ENCODE measurements around the gene DUSP16. TPM values are rescaled to one million over a fixed set of nuclear protein-coding genes. Genes with fewer than 3 reads are reported as not detected.

The DUSP16 gene
- total RNA-seq, 1 donor from 2014 or later, result 26.1 TPM

- Histone ChIP-seq H3K36me3 (no peaks in the 10 kb centered on the region), H3K9ac (no peak overlapping the region), H3K4me1 (peaks cover 5% of the 10 kb centered on the region), H3K9me3 (ENCODE audit: low read depth) (no peaks in the 10 kb centered on the region), H3K4me3 (no peak overlapping the region), H2AFZ (replicated peaks) (no peak overlapping the region), H3K79me2 (ENCODE audit: low read depth) (no peaks in the 10 kb centered on the region), H3K4me2 (no peak overlapping the region), H3K27me3 (no peaks in the 10 kb centered on the region), H4K20me1 (ENCODE audit: low read depth) (no peaks in the 10 kb centered on the region), H3F3A (ENCODE audit: low read depth) (no peaks in the 10 kb centered on the region), H3K27ac (no peak overlapping the region)
- Mint-ChIP-seq H3K36me3 (no peaks in the 10 kb centered on the region), H3K27me3 (ENCODE audit: insufficient read depth, low read depth) (no peaks in the 10 kb centered on the region), H3K9me3 (peaks cover 3% of the 10 kb centered on the region), H3K27ac (no peak overlapping the region), H3K4me1 (peaks cover 13% of the 10 kb centered on the region), H3K4me3 (no peak overlapping the region)
- TF ChIP-seq EZH2 (IDR thresholded peaks at IDR 0.05) (no peak), EZH2phosphoT487 (IDR thresholded peaks at IDR 0.05) (no peak), CTCF (IDR thresholded peaks at IDR 0.05) (no peak)
- DNase-seq (ENCODE audit: low spot score), result no peak
These were observed 106.0 kb downstream of the DUSP16 start for GRCh38 chr12:12456637-12457036.

GRCh38 chr12:12454315-12454714 lies 108.3 kb downstream of the DUSP16 start:
- Mint-ChIP-seq H3K4me3 (no peak overlapping the region), H3K4me1 (peaks cover 13% of the 10 kb centered on the region), H3K27ac (no peak overlapping the region), H3K9me3 (peaks cover 3% of the 10 kb centered on the region), H3K27me3 (ENCODE audit: insufficient read depth, low read depth) (no peaks in the 10 kb centered on the region), H3K36me3 (no peaks in the 10 kb centered on the region)
- H3K4me3 ChIP-seq, result no peak overlapping the region
- H3K4me1 ChIP-seq, result peaks cover 5% of the 10 kb centered on the region
- no peak overlapping the region for H2AFZ ChIP-seq (replicated peaks)
- no peak overlapping the region for H3K4me2 ChIP-seq
- no peak for DNase-seq (ENCODE audit: low spot score)
- H3K9me3 ChIP-seq (ENCODE audit: low read depth), result no peaks in the 10 kb centered on the region
- H3K79me2 ChIP-seq (ENCODE audit: low read depth), result no peaks in the 10 kb centered on the region
- no peak overlapping the region for H3K27ac ChIP-seq
- no peaks in the 10 kb centered on the region for H3K36me3 ChIP-seq
- H3F3A ChIP-seq (ENCODE audit: low read depth), result no peaks in the 10 kb centered on the region
- TF ChIP-seq CTCF (IDR thresholded peaks at IDR 0.05), result no peak
- no peak for TF ChIP-seq EZH2 (IDR thresholded peaks at IDR 0.05)
- no peak for TF ChIP-seq EZH2phosphoT487 (IDR thresholded peaks at IDR 0.05)
- H3K9ac ChIP-seq, result no peak overlapping the region
- H3K27me3 ChIP-seq, result no peaks in the 10 kb centered on the region
- peaks cover 4% of the 10 kb centered on the region for H4K20me1 ChIP-seq (ENCODE audit: low read depth)

- no peaks in the 10 kb centered on the region for H3K9me3 ChIP-seq (ENCODE audit: low read depth)
- peaks cover 3% of the 10 kb centered on the region for H3K9me3 Mint-ChIP-seq
- no peak overlapping the region for H3K9ac ChIP-seq
- no peaks in the 10 kb centered on the region for H3K27me3 ChIP-seq
- H3K27me3 Mint-ChIP-seq (ENCODE audit: insufficient read depth, low read depth), result no peaks in the 10 kb centered on the region
- H3K36me3 ChIP-seq, result no peaks in the 10 kb centered on the region
- no peaks in the 10 kb centered on the region for H3K36me3 Mint-ChIP-seq
- H3F3A ChIP-seq (ENCODE audit: low read depth), result no peaks in the 10 kb centered on the region
- no peak overlapping the region for H3K4me3 ChIP-seq
- H4K20me1 ChIP-seq (ENCODE audit: low read depth), result peaks cover 4% of the 10 kb centered on the region
- peaks cover 13% of the 10 kb centered on the region for H3K4me1 Mint-ChIP-seq
- H3K4me2 ChIP-seq, result no peak overlapping the region
- no peak overlapping the region for H3K4me3 Mint-ChIP-seq
- no peak overlapping the region for H3K27ac Mint-ChIP-seq
- peaks cover 5% of the 10 kb centered on the region for H3K4me1 ChIP-seq
- no peaks in the 10 kb centered on the region for H3K79me2 ChIP-seq (ENCODE audit: low read depth)
- H3K27ac ChIP-seq, result no peak overlapping the region
- TF ChIP-seq EZH2phosphoT487 (IDR thresholded peaks at IDR 0.05) (no peak), EZH2 (IDR thresholded peaks at IDR 0.05) (no peak), CTCF (IDR thresholded peaks at IDR 0.05) (no peak)
- no peak overlapping the region for H2AFZ ChIP-seq (replicated peaks)
- DNase-seq (ENCODE audit: low spot score), result no peak
These were observed 109.0 kb downstream of the DUSP16 start for GRCh38 chr12:12453635-12454034.

Measured in neural progenitor cell (in vitro differentiated cells).